IPS DF 6.9 (cell line): ENCODE data around the gene SGPL1.

Experiments
- DNase-seq: peaks from one replicate; pipeline ENCODE4 v3.0.0-alpha.2; 2013; ENCODE audit warnings: low read depth, low spot score
- H3K27ac ChIP-seq: one replicate; pipeline ENCODE4 v1.5.1; 2013; ENCODE audit warnings: low read length, control low read depth
- H3K27me3 ChIP-seq: 2 replicates; pipeline ENCODE4 v1.6.1; 2013; ENCODE audit warnings: mild to moderate bottlenecking, low read length; ENCODE audit not compliant: control insufficient read depth, insufficient read depth
- H3K36me3 ChIP-seq: 2 replicates; pipeline ENCODE4 v1.6.1; 2013; ENCODE audit warnings: low read length; ENCODE audit not compliant: control insufficient read depth, insufficient read depth
- H3K4me1 ChIP-seq: 2 replicates; pipeline ENCODE4 v1.6.1; 2013; ENCODE audit warnings: low read length; ENCODE audit not compliant: control insufficient read depth, insufficient read depth
- H3K4me3 ChIP-seq: 2 replicates; pipeline ENCODE4 v1.5.1; 2013; ENCODE audit warnings: mild to moderate bottlenecking, low read length
- H3K9me3 ChIP-seq: 2 replicates; pipeline ENCODE4 v1.6.1; 2013; ENCODE audit warnings: low read length, inconsistent platforms; ENCODE audit not compliant: control insufficient read depth, insufficient read depth
- WGBS: extraction: QIAGEN DNeasy Blood & Tissue Kit; methylation state at CpG from one replicate; pipeline ENCODE4 v1.1.7; 2013; ENCODE audit warnings: mixed read lengths, missing lambda C conversion rate; ENCODE audit not compliant: insufficient read length, insufficient coverage; 5-methylcytosine and 5-hydroxymethylcytosine counted together

Gene SGPL1

DNA sequence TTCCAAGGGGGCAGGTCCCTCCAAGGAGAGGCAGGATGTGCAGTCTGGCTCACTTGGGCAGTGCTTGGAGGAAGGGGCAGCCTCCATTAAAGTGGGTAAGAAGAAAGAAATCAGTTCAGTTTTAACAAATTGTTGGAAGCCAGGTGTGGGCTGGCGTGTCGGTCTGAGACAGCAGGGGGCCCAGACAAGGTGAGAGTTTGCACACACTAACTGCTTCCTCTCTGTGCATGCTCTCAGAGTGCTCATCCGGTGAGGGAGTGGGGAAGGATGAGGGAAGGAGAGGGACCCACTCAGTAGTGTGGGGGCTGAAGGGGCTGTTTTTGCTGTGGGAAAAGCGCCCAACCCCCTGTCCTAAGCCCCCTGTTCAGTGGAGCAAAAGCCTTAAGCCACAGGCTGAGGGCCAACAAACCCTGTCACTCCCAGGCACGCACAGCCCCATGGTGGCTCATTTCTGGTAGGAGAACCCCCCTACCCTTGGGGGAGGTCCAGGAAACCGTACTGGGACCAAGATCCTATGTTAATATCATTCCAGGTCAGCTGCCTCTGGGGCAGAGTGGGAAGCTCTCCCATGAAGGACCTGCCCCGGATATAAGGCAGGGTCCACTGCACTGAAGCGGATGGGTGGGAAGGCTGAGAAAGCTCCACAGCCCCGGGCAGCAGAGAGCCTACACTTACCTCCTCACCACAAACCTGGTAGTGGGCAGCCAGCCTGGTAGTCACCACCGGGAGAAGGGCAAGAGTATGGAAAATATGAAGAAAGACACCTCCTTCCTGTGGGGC, 77.7 kb downstream of the SGPL1 start:
- Histone ChIP-seq H3K9me3 (no peaks in the 10 kb centered on the region), H3K27ac (no peak overlapping the region), H3K4me3 (no peak overlapping the region), H3K4me1 (0 out of 2 replicates have a peak, but pooled peaks cover 2% of the 10 kb centered on the region), H3K36me3 (no peaks in the 10 kb centered on the region), H3K27me3 (no peaks in the 10 kb centered on the region)
- DNase-seq, result no peak
- WGBS, result no CpG with 5 or more reads among the region's 10 CpGs

DNA sequence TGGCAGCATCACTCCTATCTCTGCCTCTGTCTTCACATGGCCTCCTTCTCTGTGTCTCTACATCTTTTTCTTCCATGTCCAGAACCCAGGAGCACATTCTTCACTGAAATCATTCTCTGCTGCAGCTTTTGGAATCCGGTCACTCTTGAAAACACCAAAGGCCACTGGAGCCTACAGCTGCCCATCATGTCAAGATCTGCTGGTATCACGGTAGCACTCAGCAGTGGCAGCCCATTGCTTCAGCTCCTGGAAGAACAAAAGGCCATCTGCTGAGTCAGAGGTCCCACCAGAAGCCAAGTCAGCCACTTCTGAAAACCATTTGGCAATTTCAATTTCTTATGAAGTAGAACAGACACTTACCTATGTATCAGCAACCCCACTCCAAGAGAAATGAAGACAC, 78.7 kb downstream of the SGPL1 start:
- Histone ChIP-seq H3K27ac (no peak overlapping the region), H3K9me3 (no peaks in the 10 kb centered on the region), H3K4me1 (0 out of 2 replicates have a peak, but pooled peaks cover 2% of the 10 kb centered on the region), H3K4me3 (no peak overlapping the region), H3K27me3 (no peaks in the 10 kb centered on the region), H3K36me3 (no peaks in the 10 kb centered on the region)
- WGBS, result no CpG with 5 or more reads among the region's 2 CpGs
- no peak for DNase-seq

DNA sequence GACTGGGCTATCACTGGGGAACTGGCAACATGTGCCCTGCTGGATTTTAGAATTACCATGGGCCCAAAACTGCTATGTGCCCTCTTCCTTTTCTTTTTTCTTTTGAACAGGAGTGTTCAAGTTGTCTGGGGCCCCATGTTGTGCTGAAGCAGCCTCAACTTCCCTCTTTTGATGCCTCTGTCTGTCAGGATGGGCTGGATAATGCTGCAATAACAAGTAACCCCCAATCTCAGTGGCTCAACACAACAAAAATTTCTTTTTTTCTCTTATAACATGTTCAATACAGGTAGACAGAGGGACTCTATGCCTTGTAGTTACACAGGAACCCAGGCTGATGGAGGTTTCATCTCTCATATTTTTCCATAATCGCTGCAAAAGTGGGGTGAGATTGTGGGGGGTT, 80.8 kb downstream of the SGPL1 start:
- Histone ChIP-seq H3K4me3 (no peak overlapping the region), H3K27ac (no peak overlapping the region), H3K9me3 (no peaks in the 10 kb centered on the region), H3K27me3 (no peaks in the 10 kb centered on the region), H3K36me3 (no peaks in the 10 kb centered on the region), H3K4me1 (0 out of 2 replicates have a peak, but pooled peaks cover 2% of the 10 kb centered on the region)
- DNase-seq, result no peak
- no CpG with 5 or more reads among the region's 1 CpG for WGBS

DNA sequence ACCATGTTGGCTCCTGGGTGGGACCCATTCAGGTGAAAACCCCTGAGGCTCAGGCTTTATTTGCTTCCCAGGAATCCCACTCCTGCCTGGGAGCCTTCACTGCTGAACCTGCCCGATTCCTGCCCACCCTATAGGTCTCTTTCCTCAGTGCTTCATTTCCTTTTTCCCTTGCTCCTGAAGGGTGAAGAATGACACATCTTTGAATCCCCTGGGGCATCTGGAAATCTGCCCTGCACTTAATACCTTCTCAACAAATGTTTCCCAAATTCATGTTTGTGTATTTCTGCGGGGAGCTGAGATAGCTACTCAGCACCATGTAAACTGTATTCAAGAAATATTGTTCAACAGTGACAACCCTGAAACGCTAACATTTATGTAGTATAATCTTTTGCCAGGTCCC, 82.9 kb downstream of the SGPL1 start:
- no peaks in the 10 kb centered on the region for H3K27me3 ChIP-seq
- H3K4me1 ChIP-seq, result no peaks in the 10 kb centered on the region
- WGBS, result no CpG with 5 or more reads among the region's 3 CpGs
- no peaks in the 10 kb centered on the region for H3K36me3 ChIP-seq
- no peaks in the 10 kb centered on the region for H3K9me3 ChIP-seq
- no peak overlapping the region for H3K27ac ChIP-seq
- DNase-seq, result no peak
- no peak overlapping the region for H3K4me3 ChIP-seq

DNA sequence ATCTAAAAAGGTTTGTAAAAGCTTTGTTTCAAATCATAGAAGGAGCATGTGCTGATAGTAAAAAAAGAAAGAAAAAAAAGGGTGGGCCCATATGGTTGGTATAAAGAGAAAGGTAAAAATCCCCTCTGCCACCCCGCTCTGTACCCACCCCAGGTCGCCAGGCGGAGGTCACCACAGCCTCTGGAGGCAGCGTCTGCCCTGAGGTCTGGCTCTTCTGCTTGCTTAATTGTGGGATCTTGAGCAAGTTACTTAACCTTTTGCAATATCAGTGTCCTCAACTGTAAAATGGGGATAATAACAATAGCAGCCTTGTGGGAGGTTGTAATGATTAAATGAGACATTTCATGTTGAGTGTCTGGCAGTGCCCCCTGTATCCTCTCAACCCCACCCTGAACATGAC, 83.3 kb downstream of the SGPL1 start:
- no peaks in the 10 kb centered on the region for H3K27me3 ChIP-seq
- H3K36me3 ChIP-seq, result no peaks in the 10 kb centered on the region
- WGBS, result no CpG with 5 or more reads among the region's 4 CpGs
- DNase-seq, result no peak
- H3K4me1 ChIP-seq, result no peaks in the 10 kb centered on the region
- no peak overlapping the region for H3K4me3 ChIP-seq
- no peaks in the 10 kb centered on the region for H3K9me3 ChIP-seq
- H3K27ac ChIP-seq, result no peak overlapping the region

DNA sequence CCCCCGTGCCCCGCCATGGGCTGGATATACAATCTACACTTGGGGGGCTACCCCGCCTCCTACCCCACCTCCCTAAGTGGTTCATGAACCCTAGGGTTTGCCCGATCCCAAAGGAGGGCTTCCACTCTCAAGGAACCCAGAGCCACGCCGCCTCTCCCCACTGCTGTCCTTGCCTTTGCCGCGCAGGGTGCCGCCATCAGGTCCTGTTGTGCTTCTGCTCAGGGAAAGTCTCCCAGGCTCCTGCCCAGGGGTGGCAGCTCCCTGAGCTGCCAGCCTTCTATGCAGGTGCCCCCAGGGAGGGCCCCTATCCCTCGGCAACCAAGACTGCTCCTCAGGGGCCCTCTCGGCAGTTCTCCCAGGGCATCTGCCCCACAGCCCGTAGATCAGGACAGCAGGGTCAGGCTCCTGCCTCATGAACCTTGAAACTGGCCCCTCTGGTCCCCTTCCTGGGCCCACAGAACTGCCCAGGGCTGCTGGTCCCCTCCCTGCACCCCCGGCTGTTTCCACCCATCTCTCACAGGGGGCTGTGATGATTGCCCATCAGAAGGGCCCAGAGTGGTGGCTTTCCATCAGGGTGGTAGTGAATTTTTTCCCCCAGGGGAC, 85.6 kb downstream of the SGPL1 start:
- DNase-seq, result no peak
- Histone ChIP-seq H3K27ac (no peak overlapping the region), H3K4me1 (no peaks in the 10 kb centered on the region), H3K9me3 (no peaks in the 10 kb centered on the region), H3K4me3 (no peak overlapping the region), H3K36me3 (no peaks in the 10 kb centered on the region), H3K27me3 (no peaks in the 10 kb centered on the region)
- WGBS, result no CpG with 5 or more reads among the region's 13 CpGs

DNA sequence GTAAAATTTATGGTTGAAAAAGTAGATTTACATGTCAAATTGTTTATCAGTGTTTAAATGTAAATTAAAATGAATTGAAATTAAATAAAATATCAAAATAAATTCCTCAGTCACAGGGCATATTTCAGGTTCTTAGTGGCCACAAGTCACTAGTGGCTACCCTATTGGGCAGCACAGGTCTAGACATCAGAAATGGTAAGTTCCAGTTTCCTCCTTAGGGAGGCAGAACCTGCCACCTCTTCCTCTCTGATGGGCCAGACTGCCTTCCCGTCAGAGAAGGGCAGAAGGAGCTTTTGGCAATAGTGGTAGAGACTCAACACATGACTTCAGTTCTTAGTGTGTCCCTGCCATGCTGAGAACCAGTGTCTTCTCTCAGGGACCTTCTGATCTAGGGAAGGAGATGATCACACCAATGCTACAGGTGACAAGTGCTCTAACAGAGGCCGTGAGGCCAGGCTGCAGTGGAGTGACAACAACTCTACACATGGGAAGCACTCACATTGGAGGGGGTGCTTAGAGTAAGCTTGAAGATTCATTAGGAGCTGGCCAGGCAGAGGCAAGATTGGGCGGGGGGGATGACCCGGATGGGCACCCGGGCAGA, 87.0 kb downstream of the SGPL1 start:
- no CpG with 5 or more reads among the region's 5 CpGs for WGBS
- DNase-seq, result no peak
- Histone ChIP-seq H3K36me3 (no peaks in the 10 kb centered on the region), H3K4me3 (no peak overlapping the region), H3K9me3 (no peaks in the 10 kb centered on the region), H3K4me1 (no peaks in the 10 kb centered on the region), H3K27ac (no peak overlapping the region), H3K27me3 (no peaks in the 10 kb centered on the region)

DNA sequence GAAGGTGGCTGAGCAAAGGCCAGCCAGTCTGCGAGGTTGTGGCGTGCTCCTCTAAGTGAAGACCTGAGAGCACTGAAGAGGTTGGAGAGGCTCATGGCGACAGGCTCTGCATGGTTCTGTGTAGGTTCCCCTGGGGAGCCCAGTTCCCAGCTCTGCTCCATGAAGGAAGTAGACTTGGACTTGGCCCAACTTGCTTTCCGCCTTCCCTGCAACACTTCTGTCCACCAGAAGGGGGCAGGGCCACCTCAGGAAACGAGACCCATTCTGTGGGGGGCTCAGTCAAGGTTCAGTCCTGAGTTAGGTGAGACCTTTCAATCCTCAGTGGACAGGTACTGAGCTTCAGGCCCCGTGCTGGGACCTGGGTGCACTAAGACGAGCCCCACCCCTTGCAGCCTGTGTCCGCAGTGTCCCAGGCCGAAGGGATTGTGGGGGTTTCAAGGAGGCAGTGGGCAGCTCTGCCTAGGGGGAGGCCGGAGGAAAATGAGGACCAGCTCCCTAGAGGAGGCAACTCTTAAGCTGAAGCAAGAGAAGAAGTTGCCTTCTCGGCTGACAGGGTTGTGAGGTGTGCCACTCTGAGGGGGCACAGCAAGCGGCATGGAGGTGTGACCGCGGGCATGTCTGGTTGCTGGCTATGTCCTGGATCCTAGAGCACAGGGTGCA, 87.6 kb downstream of the SGPL1 start:
- Histone ChIP-seq H3K27me3 (no peaks in the 10 kb centered on the region), H3K4me1 (no peaks in the 10 kb centered on the region), H3K27ac (no peak overlapping the region), H3K9me3 (no peaks in the 10 kb centered on the region), H3K4me3 (no peak overlapping the region), H3K36me3 (no peaks in the 10 kb centered on the region)
- WGBS, result no CpG with 5 or more reads among the region's 14 CpGs
- peak; percentile 31 for DNase-seq

DNA sequence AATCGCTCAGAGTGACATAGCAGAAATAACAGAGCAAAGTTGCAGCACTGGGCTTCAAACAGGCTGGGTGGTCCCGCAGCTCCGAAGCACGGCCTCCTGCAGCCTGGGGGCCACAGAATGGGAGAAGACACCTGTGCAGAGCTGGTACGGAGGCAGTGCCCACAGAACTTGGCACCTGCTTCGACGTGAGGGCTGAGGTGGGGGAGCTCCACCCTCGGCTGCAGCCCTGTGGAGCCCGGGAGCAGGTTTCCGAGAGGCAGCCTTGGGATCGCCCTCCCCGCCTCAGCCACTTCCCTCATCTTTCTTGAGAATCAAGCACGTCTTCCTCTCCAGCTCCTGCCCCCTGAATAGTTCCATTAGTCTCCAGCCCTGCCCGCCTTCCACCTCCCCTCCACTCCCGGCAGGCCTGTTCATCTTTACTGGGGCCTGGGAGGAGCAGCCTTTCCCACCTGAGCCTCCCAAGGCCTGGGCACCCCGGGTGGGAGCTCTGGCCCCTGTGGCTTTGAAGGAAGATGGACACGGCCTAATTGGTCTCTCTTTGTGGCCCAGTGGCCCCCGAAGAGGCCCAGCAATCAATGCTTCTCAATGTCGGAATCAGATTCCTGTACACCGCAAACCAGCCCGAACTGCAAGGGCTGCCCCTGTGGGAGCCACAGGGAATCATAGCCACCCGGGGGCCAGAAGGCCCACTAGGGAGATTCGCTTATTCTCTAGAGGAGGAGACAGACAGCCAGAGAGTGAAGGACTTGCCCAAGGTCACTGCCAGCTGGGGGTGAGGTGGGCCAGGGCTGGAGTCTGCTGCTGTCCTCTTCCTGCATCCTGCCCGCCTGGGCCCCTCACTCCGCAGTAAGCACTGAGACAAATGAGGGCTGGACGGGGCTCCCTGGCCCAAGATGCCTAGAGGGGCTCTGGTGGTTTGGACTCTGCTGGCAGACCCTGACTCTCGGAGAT, 89.6 kb downstream of the SGPL1 start:
- H3K9me3 ChIP-seq, result no peaks in the 10 kb centered on the region
- WGBS, result no CpG with 5 or more reads among the region's 27 CpGs
- no peak overlapping the region for H3K27ac ChIP-seq
- H3K36me3 ChIP-seq, result peaks cover 2% of the 10 kb centered on the region; the same call in 1 of the 2 replicates
- no peaks in the 10 kb centered on the region for H3K4me1 ChIP-seq
- H3K27me3 ChIP-seq, result no peaks in the 10 kb centered on the region
- no peak for DNase-seq
- H3K4me3 ChIP-seq, result no peak overlapping the region
